Keratinocyte (primary cell): ENCODE measurements around the gene KDM5C. TPM values are rescaled to one million over a fixed set of nuclear protein-coding genes. Genes with fewer than 3 reads are reported as not detected.

Experiments used
- DNase-seq: peaks from one replicate; pipeline ENCODE4 v3.0.0-alpha.2; 2011; ENCODE audit warnings: low read depth, missing footprints, low spot score
- FAIRE-seq: peaks from 2 replicates; lab custom pipeline; 2011; peaks lifted over from hg19 to GRCh38; lab: Jason Lieb, UNC
- H2AFZ ChIP-seq: 2 replicates; pipeline ENCODE4 v1.6.0; 2012; ENCODE audit warnings: low read length, control low read depth, inconsistent platforms; ENCODE audit not compliant: control insufficient read depth
- H3K27ac ChIP-seq: 2 replicates; pipeline ENCODE4 v1.5.1; 2011; ENCODE audit warnings: low read length; ENCODE audit not compliant: control insufficient read depth, insufficient read depth
- H3K27me3 ChIP-seq: 3 replicates; pipeline ENCODE4 v1.6.0; 2011; ENCODE audit warnings: low read length; ENCODE audit not compliant: control insufficient read depth, insufficient read depth; ENCODE audit errors: extremely low read depth
- H3K36me3 ChIP-seq, 2 experiments: 2 replicates in 1 of 2; 3 replicates in 1 of 2; pipeline ENCODE4 v1.5.1; 2011; ENCODE audit warnings: low read length in 2 of 2, mild to moderate bottlenecking in 1 of 2; ENCODE audit not compliant: control insufficient read depth in 2 of 2, insufficient read depth in 2 of 2; ENCODE audit errors: extremely low read depth in 1 of 2
- H3K4me1 ChIP-seq: 3 replicates; pipeline ENCODE4 v1.5.1; 2011; ENCODE audit warnings: low read length; ENCODE audit not compliant: control insufficient read depth, insufficient read depth; ENCODE audit errors: extremely low read depth
- H3K4me2 ChIP-seq: 3 replicates; pipeline ENCODE4 v1.6.0; 2011; ENCODE audit warnings: low read depth, low read length; ENCODE audit not compliant: control insufficient read depth, insufficient read depth; ENCODE audit errors: extremely low read depth
- H3K4me3 ChIP-seq, 3 experiments: fragments of 200-600 bp in 1 of 3; sonication (generic) in 1 of 3; 2 replicates in 2 of 3; 3 replicates in 1 of 3; pipeline ENCODE4 v1.5.1; 2011 to 2016; ENCODE audit warnings: low read length in 3 of 3, mild to moderate bottlenecking in 3 of 3, control low read depth in 2 of 3, inconsistent platforms in 1 of 3, low read depth in 1 of 3, mixed read lengths in 1 of 3, mixed run types in 1 of 3, moderate library complexity in 1 of 3; ENCODE audit not compliant: control insufficient read depth in 2 of 3, insufficient read depth in 2 of 3; ENCODE audit errors: extremely low read depth in 1 of 3
- H3K79me2 ChIP-seq: 2 replicates; pipeline ENCODE4 v1.6.0; 2012; ENCODE audit warnings: low read length; ENCODE audit not compliant: control insufficient read depth, insufficient read depth
- H3K9ac ChIP-seq: 3 replicates; pipeline ENCODE4 v1.6.0; 2011; ENCODE audit warnings: low read length; ENCODE audit not compliant: control insufficient read depth, insufficient read depth; ENCODE audit errors: extremely low read depth
- H3K9me1 ChIP-seq: 3 replicates; pipeline ENCODE4 v1.6.0; 2011; ENCODE audit warnings: low read length; ENCODE audit not compliant: control insufficient read depth, insufficient read depth; ENCODE audit errors: extremely low read depth
- H3K9me3 ChIP-seq: 2 replicates; pipeline ENCODE4 v1.5.1; 2012; ENCODE audit warnings: low read depth, low read length; ENCODE audit not compliant: control insufficient read depth
- H4K20me1 ChIP-seq: 3 replicates; pipeline ENCODE4 v1.6.0; 2011; ENCODE audit warnings: low read length; ENCODE audit not compliant: control insufficient read depth, insufficient read depth; ENCODE audit errors: extremely low read depth
- CTCF ChIP-seq, 3 experiments: IDR thresholded peaks in 1 of 3; conservative IDR thresholded peaks in 1 of 3; optimal IDR thresholded peaks in 1 of 3; 2 replicates in 2 of 3; 3 replicates in 1 of 3; pipeline versions ENCODE3 to v1.5.1; 2011; ENCODE audit warnings: low read length in 3 of 3, mild to moderate bottlenecking in 3 of 3, moderate library complexity in 2 of 3, control low read depth in 1 of 3, inconsistent platforms in 1 of 3; ENCODE audit not compliant: insufficient read depth in 2 of 3; ENCODE audit errors: extremely low read depth in 1 of 3
- EZH2 ChIP-seq: IDR thresholded peaks from one replicate; pipeline ENCODE4 v1.6.1; 2012; ENCODE audit warnings: inconsistent platforms, mild to moderate bottlenecking, low read length, moderate library complexity
- dilution Hi-C: fragments of 300-500 bp; cut with MboI; formaldehyde crosslinking; loops from one replicate; pipeline ENCODE4 v1.7.0; 2020; ENCODE audit warnings: low sequenced_read_pairs; ENCODE audit not compliant: extremely low pct_ligation_motif_present
- polyA plus RNA-seq, 5 experiments: library from polyadenylated mRNA; depleted of rRNA in 3 of 5; stranded (reverse) in 3 of 5; stranded (forward) in 1 of 5; unstranded in 1 of 5; fragments of >200 nt; gene quantifications; 1 replicate in 1 of 5; 2 replicates in 3 of 5; 3 replicates in 1 of 5; pipeline versions ENCODE4 v1.2.1 to v1.2.3, GENCODE V29; 2011 to 2012; ENCODE audit warnings: missing spikeins in 2 of 5, low read depth in 1 of 5, low replicate concordance in 1 of 5

KDM5C gene
- polyA plus RNA-seq, 1 donor (not counting 4 experiments of a cell fraction or from before 2014, with no cell fraction given): 46.0 TPM

- FAIRE-seq: no peak
- no peak for DNase-seq
- H3K9me1 ChIP-seq: no peaks in the 10 kb centered on the region
These were observed 25.5 kb upstream of the KDM5C start for GRCh38 chrX:53250556-53250955.

DNA sequence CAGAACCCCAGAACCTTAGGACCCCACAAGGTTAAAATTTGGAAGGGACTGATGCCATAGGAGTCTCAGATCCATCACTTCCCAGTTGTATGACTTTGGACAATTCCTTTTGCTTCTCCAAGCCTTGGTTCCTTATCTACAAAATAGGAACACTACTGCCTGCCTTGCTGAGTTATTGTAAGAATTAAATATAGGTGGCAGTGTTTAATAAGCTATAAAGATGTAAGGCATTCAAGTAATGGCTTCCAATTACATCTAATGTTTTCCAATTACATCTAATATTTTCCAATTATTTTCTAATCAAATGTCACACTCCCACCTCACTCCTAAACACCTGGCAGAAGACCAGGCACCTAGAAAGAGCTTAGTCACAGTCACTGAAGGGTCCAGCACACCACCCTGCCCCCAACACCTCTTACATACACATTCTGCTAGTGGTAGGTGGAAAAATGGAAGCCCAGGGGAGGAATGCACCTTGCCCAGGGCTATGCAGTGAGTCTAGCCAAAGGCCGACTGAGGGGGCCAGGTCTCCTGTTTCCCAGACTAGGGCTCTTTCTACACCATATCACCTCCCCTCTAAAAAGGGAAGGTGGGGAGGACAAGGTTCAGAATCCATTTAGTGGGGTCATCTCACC, 24.5 kb upstream of the KDM5C start:
- TF ChIP-seq EZH2 (no peak), CTCF (optimal IDR thresholded peaks at IDR 0.05 in 1 of 3, IDR thresholded peaks at IDR 0.05 in 1 of 3, conservative IDR thresholded peaks at IDR 0.05 in 1 of 3; ENCODE audit: extremely low read depth in 1 of 3, insufficient read depth in 2 of 3, low read length in 3 of 3) (no peak)
- no peak overlapping the region for H2AFZ ChIP-seq
- no peaks in the 10 kb centered on the region for H3K4me1 ChIP-seq
- H3K79me2 ChIP-seq: no peaks in the 10 kb centered on the region
- dilution Hi-C loops: no loop called here
- H3K9me1 ChIP-seq: no peaks in the 10 kb centered on the region
- H3K36me3 ChIP-seq: peaks cover 0 to 1% of the 10 kb centered on the region in 2 experiments
- no peaks in the 10 kb centered on the region for H3K27me3 ChIP-seq
- no peak for DNase-seq
- no peak overlapping the region for H3K4me2 ChIP-seq
- no peaks in the 10 kb centered on the region for H4K20me1 ChIP-seq
- H3K9me3 ChIP-seq: no peaks in the 10 kb centered on the region
- FAIRE-seq: no peak
- no peak overlapping the region for H3K4me3 ChIP-seq
- no peak overlapping the region for H3K9ac ChIP-seq
- no peak overlapping the region for H3K27ac ChIP-seq

More at GRCh38 chrX:53250556-53250955, 25.5 kb upstream of the KDM5C start:
- H3K27ac ChIP-seq: no peak overlapping the region
- no peak overlapping the region for H3K9ac ChIP-seq
- no peak overlapping the region for H2AFZ ChIP-seq
- H3K27me3 ChIP-seq: no peaks in the 10 kb centered on the region
- no peaks in the 10 kb centered on the region for H3K4me1 ChIP-seq
- H3K9me3 ChIP-seq: no peaks in the 10 kb centered on the region
- no peak overlapping the region for H3K4me3 ChIP-seq
- no peak for TF ChIP-seq EZH2
- no peaks in the 10 kb centered on the region for H3K79me2 ChIP-seq
- no peaks in the 10 kb centered on the region for H4K20me1 ChIP-seq
- dilution Hi-C loops: no loop called here
- H3K4me2 ChIP-seq: no peak overlapping the region
- peaks cover 0 to 1% of the 10 kb centered on the region in 2 experiments for H3K36me3 ChIP-seq

DNA sequence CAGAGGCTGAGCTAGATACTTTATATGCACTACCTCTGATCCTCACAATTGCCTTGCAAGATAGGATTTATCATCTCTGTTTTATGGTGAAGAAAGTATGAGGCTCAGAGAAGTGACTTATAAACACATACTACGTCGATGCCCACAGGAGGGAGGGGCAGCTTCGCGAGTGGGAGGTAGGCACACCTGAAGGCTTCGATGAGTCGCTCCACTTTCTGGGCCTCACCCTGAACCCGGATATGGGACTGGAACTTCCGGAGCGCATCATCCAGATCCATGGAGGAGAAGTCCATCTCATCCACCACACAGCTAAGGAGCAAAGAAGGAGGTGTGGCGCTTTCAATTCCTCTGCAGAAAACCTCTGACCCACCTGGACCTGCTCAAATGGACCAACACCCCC, 22.9 kb upstream of the KDM5C start:
- Histone ChIP-seq H3K79me2 (no peaks in the 10 kb centered on the region), H3K27me3 (no peaks in the 10 kb centered on the region), H3K9me3 (no peaks in the 10 kb centered on the region), H3K27ac (no peak overlapping the region), H4K20me1 (no peaks in the 10 kb centered on the region), H3K4me2 (no peak overlapping the region), H3K9ac (no peak overlapping the region), H2AFZ (no peak overlapping the region), H3K9me1 (no peaks in the 10 kb centered on the region), H3K36me3 (peaks cover 0 to 2% of the 10 kb centered on the region in 2 experiments), H3K4me1 (no peaks in the 10 kb centered on the region), H3K4me3 (no peak overlapping the region)
- FAIRE-seq: no peak
- no peak for DNase-seq
- no peak for TF ChIP-seq EZH2
- TF ChIP-seq CTCF (optimal IDR thresholded peaks at IDR 0.05 in 1 of 3, IDR thresholded peaks at IDR 0.05 in 1 of 3, conservative IDR thresholded peaks at IDR 0.05 in 1 of 3; ENCODE audit: extremely low read depth in 1 of 3, insufficient read depth in 2 of 3, low read length in 3 of 3): no peak
- dilution Hi-C loops: no loop called here
